LNCAP (cell line): Measurements from ENCODE around the gene SYTL4.

Experiments used
- CTCF ChIP-seq: fragments of 450-650 bp; IDR thresholded peaks from 2 replicates; pipeline ENCODE4 v1.5.1; 2017; ENCODE audit warnings: mild to moderate bottlenecking

Gene SYTL4

GRCh38 chrX:100745205-100745604 lies 13.3 kb upstream of the SYTL4 start:
- no peak for TF ChIP-seq CTCF

GRCh38 chrX:100743009-100743607 lies 11.2 kb upstream of the SYTL4 start:
- TF ChIP-seq CTCF = no peak

GRCh38 chrX:100721328-100721727 lies 10.6 kb downstream of the SYTL4 start:
- TF ChIP-seq CTCF = no peak

- TF ChIP-seq CTCF = no peak
Measured at GRCh38 chrX:100720301-100720700, 11.6 kb downstream of the SYTL4 start.

- TF ChIP-seq CTCF = no peak
Measured at GRCh38 chrX:100719139-100719538, 12.8 kb downstream of the SYTL4 start.

GRCh38 chrX:100717363-100717762 lies 14.6 kb downstream of the SYTL4 start:
- no peak for TF ChIP-seq CTCF

GRCh38 chrX:100710816-100711215 lies 21.1 kb downstream of the SYTL4 start:
- no peak for TF ChIP-seq CTCF
